Aorta (tissue), 5 donors: ENCODE results near the gene SSH2. TPM values are rescaled to one million over a fixed set of nuclear protein-coding genes. Genes with fewer than 3 reads are reported as not detected.

Experiments used
- ATAC-seq: fragments of 200-7000 bp; cut with Tn5 transposase; one replicate; pipeline ENCODE4 v1.9.1; 2022; ENCODE audit warnings: moderate library complexity; ENCODE audit not compliant: low FRiP score
- DNase-seq, 2 donors: peaks; one replicate each; pipeline ENCODE4 v3.0.0-alpha.2; 2020
- H3K27ac ChIP-seq, 2 donors: one replicate each; pipeline ENCODE4 v1.5.1; 2013; ENCODE audit warnings: low read length in 2 of 2, mild to moderate bottlenecking in 2 of 2, moderate library complexity in 2 of 2, control low read depth in 1 of 2, inconsistent platforms in 1 of 2, low read depth in 1 of 2
- H3K27me3 ChIP-seq, 2 donors: one replicate each; pipeline ENCODE4 v1.6.1; 2013; ENCODE audit warnings: control low read depth in 1 of 2, low read length in 1 of 2, mild to moderate bottlenecking in 1 of 2, moderate library complexity in 1 of 2; ENCODE audit not compliant: insufficient read depth in 2 of 2, control insufficient read depth in 1 of 2
- H3K36me3 ChIP-seq, 2 donors: one replicate each; pipeline ENCODE4 v1.6.1; 2013; ENCODE audit warnings: control low read depth in 1 of 2, low read length in 1 of 2, mild to moderate bottlenecking in 1 of 2; ENCODE audit not compliant: insufficient read depth in 2 of 2, control insufficient read depth in 1 of 2
- H3K4me1 ChIP-seq, 2 donors: one replicate each; pipeline ENCODE4 v1.6.1; 2013; ENCODE audit warnings: low read length in 2 of 2, control low read depth in 1 of 2, mild to moderate bottlenecking in 1 of 2, moderate library complexity in 1 of 2; ENCODE audit not compliant: insufficient read depth in 2 of 2, control insufficient read depth in 1 of 2
- H3K4me3 ChIP-seq, 2 donors: one replicate each; pipeline ENCODE4 v1.5.1; 2013; ENCODE audit warnings: low read length in 2 of 2, control low read depth in 1 of 2, mild to moderate bottlenecking in 1 of 2
- H3K9me3 ChIP-seq: one replicate; pipeline ENCODE4 v1.6.1; 2013; ENCODE audit warnings: mild to moderate bottlenecking, low read length; ENCODE audit not compliant: control insufficient read depth
- WGBS, 2 donors: extraction: QIAGEN DNeasy Blood & Tissue Kit; methylation state at CpG; one replicate each; pipeline ENCODE4 v1.1.7; 2013; 5-methylcytosine and 5-hydroxymethylcytosine counted together
- intact Hi-C, 2 donors: fragments of 100-400 bp; cut with DNase I; formaldehyde crosslinking; loops; one replicate each; pipeline versions ENCODE4 v1.14.2 to v1.15.0; 2022
- polyA plus RNA-seq, 2 donors: library from polyadenylated mRNA; stranded (reverse); fragments of 200-250 nt; gene quantifications; one replicate each; pipeline ENCODE4 v1.2.3, GENCODE V29; 2013
- total RNA-seq, 2 donors: library from RNA; stranded (reverse); fragmentation: NEBNext Ultra II Directional; extraction: Animal tissue kit (Norgen Biotek cat#: 25700); gene quantifications; one replicate each; pipeline ENCODE4 v1.2.1, GENCODE V29; 2021
- donor health status: healthy with polysubstance abuse.
- donor health status: Bipolar disorder and iron deficiency.
- donor health status: DM: no; HTN: no; CAD: no.
- donor health status: DM: no; HTN: no; CAD: no.
- donor health status: DM: yes; HTN: yes; CAD: no.

Gene SSH2
- total and polyA plus RNA-seq, 4 donors, result 7.2 to 35.3 (median 30.3) TPM

- Histone ChIP-seq H3K9me3 (no peaks in the 10 kb centered on the region), H3K27me3 (no peaks in the 10 kb centered on the region), H3K27ac (peak overlapping the region in 1 of 2 donors; percentile 71), H3K4me3 (no peak overlapping the region), H3K36me3 (no peaks in the 10 kb centered on the region), H3K4me1 (peaks cover 0 to 2% of the 10 kb centered on the region in 2 donors)
- WGBS, 2 donors, result 19 to 22% methylated on average over 29 to 30 of the region's 30 CpGs
- intact Hi-C loops, result no loop called here
- DNase-seq (peak in 1 of 2 donors; percentile 82), ATAC-seq (peak; percentile 2)
Measured at GRCh38 chr17:29590411-29591145, 339.4 kb downstream of the SSH2 start.

DNA sequence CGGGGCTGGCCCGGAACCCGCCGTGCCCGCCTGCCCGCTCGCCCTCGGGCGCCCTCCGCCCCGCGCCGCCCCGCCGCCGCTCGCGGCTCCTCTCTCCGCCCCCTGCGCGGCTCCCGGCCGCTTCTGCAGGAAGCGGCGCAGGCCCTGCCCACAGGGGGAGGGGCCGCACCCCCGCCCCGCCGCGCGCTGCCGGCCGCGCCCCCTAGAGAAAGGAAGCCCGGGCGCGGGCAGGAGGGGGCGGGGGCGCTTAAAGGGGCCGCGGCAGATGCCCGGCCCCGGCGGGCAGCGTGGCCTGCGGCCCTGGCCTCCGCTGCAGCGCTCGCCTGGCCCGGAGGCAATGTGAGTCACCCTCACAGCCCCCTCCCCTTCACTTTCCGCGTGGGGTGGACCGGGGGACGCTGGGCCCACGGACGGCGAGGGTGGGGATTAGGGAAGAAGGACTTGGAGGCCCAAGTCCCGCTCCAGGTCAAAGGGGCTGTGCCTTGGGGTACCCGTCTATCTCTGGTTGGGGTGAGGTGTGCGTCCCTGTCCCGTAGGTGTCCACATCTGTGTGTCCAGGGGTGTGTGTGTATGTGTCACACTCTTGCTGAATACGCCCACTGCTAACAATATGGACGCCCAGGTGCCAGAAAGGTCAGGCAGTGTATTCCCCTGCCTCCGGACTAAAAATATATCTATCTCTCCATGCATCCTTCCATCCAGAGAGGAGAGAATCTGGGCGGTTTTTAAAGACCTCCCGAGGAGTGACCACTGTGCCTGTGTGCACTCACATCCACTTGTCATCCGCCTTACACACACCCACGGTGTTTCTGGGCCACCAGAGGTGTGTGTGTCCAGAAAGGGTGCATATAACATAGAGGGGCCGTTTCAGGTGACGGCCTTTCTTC, 340.3 kb downstream of the SSH2 start, which contains the start of gene GIT1:
Gene GIT1, minus strand, starts transcription at position 125 of the 887 bp plus-strand sequence. CDS start 270 bp downstream, outside the sequence.
- DNase-seq (peak; percentile 91 to 93), ATAC-seq (peak; percentile 83)
- H3K27ac ChIP-seq, result peak within 1 kb of the TSS in 1 of 2 donors; percentile 37
- H3K9me3 ChIP-seq, result no peaks in the 10 kb centered on the region
- WGBS, 2 donors, result 7 to 16% methylated on average over 27 to 70 of the region's 70 CpGs
- H3K27me3 ChIP-seq, result no peaks in the 10 kb centered on the region
- intact Hi-C loops, result loop anchor here (5.0 kb wide), 2 partner anchors 33 to 188 kb away; partner anchors contain the start of gene CORO6 (in 1 of the 2)
- H3K36me3 ChIP-seq, result no peaks in the 10 kb centered on the region
- H3K4me1 ChIP-seq, result peaks cover 0 to 2% of the 10 kb centered on the region in 2 donors
- H3K4me3 ChIP-seq, result peak within 1 kb of the TSS; percentile 29 to 73

DNA sequence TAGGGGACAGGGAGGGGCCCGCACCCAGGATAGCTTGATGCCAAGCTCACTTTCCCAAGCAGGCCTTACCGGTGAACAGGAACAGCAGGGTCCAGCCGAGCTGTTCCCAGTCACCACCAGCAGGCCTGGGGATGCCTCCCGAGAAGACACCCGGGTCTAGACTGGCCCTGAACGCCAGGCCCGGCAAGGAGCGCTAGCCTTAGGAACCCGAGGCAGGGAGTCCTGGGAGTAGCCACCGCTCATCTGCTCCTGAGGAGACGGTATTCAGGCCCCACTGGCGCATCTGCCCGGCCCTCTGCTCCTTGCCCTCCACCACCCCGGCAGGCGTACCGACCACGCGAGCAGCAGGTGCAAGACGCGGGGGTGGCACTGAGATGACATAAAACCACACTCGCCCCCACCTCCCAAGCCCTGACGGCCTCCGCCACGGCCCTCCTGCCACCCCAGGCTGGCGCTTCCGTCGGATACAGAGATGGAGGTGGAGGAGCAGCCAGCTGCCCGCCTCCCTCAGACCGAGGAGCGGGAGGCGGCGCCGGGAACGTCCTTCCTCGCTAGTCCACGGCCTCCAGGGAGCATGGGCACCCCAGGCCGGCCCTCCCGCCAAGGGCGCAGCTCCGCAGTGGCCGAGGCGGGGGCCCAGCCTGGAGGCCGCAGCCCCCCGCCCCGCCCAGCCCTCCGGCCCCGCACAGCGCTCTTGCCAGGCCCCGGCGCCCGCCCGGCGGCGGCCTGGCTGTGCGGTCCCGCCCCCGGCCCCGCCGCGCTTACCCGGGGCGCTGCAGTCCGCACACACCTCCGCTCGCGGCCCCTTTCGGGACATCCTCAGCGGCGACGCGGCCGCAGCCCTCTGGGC, 341.2 kb downstream of the SSH2 start:
- no peak for ATAC-seq
- H3K4me3 ChIP-seq, result peak overlapping the region; percentile 29 to 73
- H3K27me3 ChIP-seq, result no peaks in the 10 kb centered on the region
- no peak overlapping the region for H3K27ac ChIP-seq
- H3K36me3 ChIP-seq, result no peaks in the 10 kb centered on the region
- intact Hi-C loops, result loop anchor here (5.0 kb wide), 2 partner anchors 34 to 189 kb away; partner anchors contain the start of gene CORO6 (in 1 of the 2)
- peak in 1 of 2 donors; percentile 84 for DNase-seq
- peaks cover 0 to 2% of the 10 kb centered on the region in 2 donors for H3K4me1 ChIP-seq
- no peaks in the 10 kb centered on the region for H3K9me3 ChIP-seq
- 1% methylated on average over 40 to 72 of the region's 72 CpGs for WGBS, 2 donors

- no peak for DNase-seq
- Histone ChIP-seq H3K27me3 (no peaks in the 10 kb centered on the region), H3K4me3 (peak overlapping the region; percentile 29 to 73), H3K4me1 (peaks cover 0 to 2% of the 10 kb centered on the region in 2 donors), H3K9me3 (no peaks in the 10 kb centered on the region), H3K27ac (no peak overlapping the region), H3K36me3 (no peaks in the 10 kb centered on the region)
- ATAC-seq, result no peak
- intact Hi-C loops, result loop anchor here (5.0 kb wide), 2 partner anchors 34 to 189 kb away; partner anchors contain the start of gene CORO6 (in 1 of the 2)
- WGBS, 2 donors, result 28 to 31% methylated on average over 8 of the region's 8 CpGs
Measured at GRCh38 chr17:29588017-29588561, 341.9 kb downstream of the SSH2 start.

- peaks cover 0 to 2% of the 10 kb centered on the region in 2 donors for H3K4me1 ChIP-seq
- ATAC-seq, result no peak
- no peaks in the 10 kb centered on the region for H3K27me3 ChIP-seq
- intact Hi-C loops, result loop anchor here (5.0 kb wide), 2 partner anchors 35 to 190 kb away; partner anchors contain the start of gene CORO6 (in 1 of the 2)
- H3K4me3 ChIP-seq, result no peak overlapping the region
- H3K27ac ChIP-seq, result no peak overlapping the region
- no peaks in the 10 kb centered on the region for H3K9me3 ChIP-seq
- 83 to 84% methylated on average over 6 of the region's 6 CpGs for WGBS, 2 donors
- H3K36me3 ChIP-seq, result no peaks in the 10 kb centered on the region
- no peak for DNase-seq
Measured at GRCh38 chr17:29587591-29587990, 342.4 kb downstream of the SSH2 start.

- intact Hi-C loops, result loop anchor here (5.0 kb wide), 2 partner anchors 35 to 190 kb away; partner anchors contain the start of gene CORO6 (in 1 of the 2)
- DNase-seq (no peak), ATAC-seq (no peak)
- Histone ChIP-seq H3K4me1 (no peaks in the 10 kb centered on the region), H3K36me3 (no peaks in the 10 kb centered on the region), H3K4me3 (no peak overlapping the region), H3K9me3 (no peaks in the 10 kb centered on the region), H3K27me3 (no peaks in the 10 kb centered on the region), H3K27ac (no peak overlapping the region)
- WGBS, 2 donors, result 62% methylated on average over 9 of the region's 9 CpGs
Measured at GRCh38 chr17:29586676-29587469, 343.2 kb downstream of the SSH2 start.

GRCh38 chr17:29585080-29585751, 344.8 kb downstream of the SSH2 start:
- intact Hi-C loops, result loop anchor here (5.0 kb wide), 2 partner anchors 37 to 192 kb away; partner anchors contain the start of gene CORO6 (in 1 of the 2)
- Histone ChIP-seq H3K9me3 (no peaks in the 10 kb centered on the region), H3K4me1 (no peaks in the 10 kb centered on the region), H3K27ac (no peak overlapping the region), H3K27me3 (no peaks in the 10 kb centered on the region), H3K36me3 (no peaks in the 10 kb centered on the region), H3K4me3 (no peak overlapping the region)
- 86 to 87% methylated on average over 7 to 8 of the region's 8 CpGs for WGBS, 2 donors
- ATAC-seq (no peak), DNase-seq (peak in 1 of 2 donors; percentile 76)
